Inflammatory macrophage treated with lipopolysaccharide for 1 hour (primary cell): Measurements from ENCODE around the gene ADAM23.
A peak's percentile ranks its signal among the peaks of the same experiment; 100 is the strongest.

Source experiments
- DNase-seq, 2 donors: peaks; one replicate each; pipeline ENCODE4 v3.0.0-alpha.2; 2020 to 2022

The ADAM23 gene

DNA sequence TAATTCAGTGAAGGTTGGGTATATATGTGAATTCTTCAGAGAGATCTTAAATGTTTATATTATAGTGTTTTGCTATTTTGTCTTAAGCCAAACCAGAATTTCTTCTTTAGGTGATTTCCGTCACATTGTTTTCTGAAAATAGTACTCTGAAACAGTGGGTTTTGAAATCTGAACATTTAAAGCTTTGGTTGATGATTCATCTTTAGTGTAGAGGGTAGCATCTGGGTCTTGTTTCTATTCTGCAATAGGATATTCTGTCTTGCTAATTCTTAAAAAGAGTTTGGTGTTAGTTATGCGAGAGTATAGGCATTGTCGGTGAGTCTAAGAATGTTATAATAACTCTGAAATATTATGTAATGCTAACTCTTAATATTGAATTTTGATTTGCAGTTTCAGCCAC is 129.4 kb downstream of the ADAM23 start:
- no peak for DNase-seq

DNA sequence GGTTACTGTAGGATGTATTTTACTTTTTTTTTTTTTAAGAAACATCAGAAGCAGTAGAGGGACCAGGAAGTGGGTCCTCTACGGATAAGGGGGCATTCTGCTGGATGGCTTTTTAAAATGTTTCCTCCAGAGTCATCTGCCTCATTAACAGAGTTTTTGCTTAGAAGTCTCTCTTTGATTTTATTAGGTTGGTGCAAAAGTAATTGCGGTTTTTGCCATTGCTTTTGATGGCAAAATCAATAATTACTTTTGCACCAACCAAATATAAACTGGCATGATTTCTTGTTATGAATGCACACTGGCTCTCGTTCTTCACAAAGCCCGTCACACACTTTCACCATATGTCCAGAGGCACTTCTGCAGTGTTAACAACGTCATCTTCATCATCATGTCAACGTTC is 130.5 kb downstream of the ADAM23 start:
- no peak for DNase-seq

DNA sequence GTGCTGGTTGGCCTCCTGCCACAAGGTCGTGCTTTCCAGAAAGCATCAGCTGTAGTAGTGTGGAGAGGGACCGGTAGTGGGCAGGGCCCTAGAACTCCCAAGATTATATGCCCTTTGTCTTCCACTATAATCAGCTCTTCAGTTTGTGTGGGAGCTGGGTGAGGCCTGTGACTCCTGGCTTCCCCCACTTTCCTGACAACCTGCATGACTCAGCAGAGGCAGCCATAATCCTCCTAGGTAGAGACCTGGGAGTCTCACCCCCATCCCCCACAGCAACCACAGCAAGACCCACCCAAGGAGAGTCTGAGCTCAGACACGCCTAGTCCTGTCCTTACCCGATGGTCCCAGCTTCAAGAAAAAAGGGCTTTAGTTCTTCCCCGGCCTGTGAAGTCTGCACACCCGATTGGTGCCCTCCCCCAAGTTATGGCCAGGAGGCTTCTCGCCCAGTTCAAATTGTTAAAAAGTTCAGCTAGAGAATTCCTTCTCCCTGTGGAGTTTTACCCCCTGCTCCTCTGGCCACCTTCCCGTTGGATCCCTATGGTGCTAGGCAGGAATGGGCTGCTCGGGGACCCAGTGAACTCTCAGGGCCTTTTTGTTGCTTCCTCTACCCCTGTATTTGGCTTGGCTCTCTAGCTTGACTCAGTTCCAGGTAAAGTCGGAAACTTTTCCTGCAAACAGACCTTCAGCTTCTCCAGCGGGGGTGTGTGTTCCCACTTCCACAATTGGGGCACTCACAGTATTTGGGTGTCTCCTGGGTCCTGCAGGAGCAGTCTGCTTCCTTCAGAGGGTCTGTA is 141.2 kb downstream of the ADAM23 start:
- no peak for DNase-seq

DNA sequence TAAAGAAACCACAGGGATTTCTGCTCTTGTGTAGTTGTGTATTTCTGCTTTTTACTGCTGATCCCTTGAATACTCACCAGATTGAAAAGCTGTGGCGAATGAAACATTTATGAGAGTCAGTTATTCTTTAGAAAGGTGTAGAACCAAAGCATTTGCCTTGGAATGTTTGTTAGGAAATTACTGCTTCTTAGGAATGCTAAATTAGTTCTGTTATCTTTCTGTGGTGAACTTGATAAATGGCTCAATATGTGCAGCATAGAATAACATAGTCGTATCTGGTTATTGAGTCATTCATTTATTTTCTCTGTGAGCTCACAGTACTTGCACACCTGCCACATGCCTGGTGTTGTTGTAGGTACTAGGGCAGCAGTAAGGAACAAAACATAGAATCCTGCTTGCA is 142.0 kb downstream of the ADAM23 start:
- no peak for DNase-seq

DNA sequence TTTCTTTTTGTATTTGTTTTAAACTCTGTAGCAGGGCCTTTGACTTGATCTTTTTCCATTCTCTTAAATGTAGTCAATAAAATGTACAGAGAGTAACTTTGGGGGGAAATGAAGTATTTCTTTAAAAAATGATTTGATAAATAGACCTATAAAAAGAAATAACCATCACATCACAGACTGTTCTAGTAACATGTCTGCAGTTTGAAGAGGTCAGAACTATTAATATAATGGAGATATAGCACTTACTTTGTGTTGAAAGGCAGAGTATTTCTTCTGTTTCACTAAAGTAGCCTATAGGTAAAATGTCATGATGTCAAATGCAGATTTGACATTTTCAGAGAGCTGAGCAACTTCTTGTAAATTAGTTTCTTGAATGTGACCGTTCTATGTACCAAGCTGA is 143.3 kb downstream of the ADAM23 start:
- no peak for DNase-seq

DNA sequence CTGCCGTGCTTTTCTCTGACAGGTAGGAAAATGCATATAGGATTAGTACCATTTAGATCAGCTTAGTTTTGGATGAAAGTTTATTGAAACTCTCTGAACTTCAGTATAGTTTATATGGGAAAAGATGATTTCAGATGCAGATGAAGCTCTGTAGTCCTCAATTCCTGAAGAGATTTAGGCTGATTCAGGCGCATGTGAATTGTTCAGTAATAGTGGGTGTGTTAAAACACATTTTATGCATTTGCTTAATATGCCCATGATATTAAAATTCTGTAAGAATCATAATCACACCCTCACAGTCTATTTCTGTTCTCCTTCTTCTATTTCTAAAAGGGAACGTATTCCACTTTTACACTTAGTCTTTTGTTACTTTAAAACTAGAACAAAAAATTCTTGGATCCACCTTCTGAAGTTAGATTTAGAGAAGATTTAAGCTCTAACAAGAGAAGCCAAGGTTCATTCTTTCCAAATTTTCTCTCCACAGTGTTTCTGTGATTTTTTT is 154.4 kb downstream of the ADAM23 start:
- no peak for DNase-seq

DNA sequence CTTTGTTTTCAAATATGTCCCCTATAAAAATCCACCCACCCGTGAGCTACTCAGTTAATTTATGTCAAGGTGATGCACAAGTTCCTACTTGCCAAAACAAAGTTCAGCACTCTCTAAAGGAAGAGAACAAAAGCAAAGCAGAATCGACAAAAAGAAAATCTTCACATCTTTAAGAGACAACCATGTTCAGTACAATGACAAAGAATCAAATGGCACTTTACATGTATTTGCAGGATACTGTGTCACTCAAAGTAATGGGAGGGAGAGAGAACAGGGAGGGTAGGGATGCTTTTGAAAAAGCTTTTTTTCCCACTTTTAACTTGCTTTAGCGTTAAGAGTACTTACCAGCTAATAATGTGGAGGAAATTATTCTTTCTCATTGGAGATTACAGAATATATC is 159.9 kb downstream of the ADAM23 start:
- DNase-seq: no peak

DNA sequence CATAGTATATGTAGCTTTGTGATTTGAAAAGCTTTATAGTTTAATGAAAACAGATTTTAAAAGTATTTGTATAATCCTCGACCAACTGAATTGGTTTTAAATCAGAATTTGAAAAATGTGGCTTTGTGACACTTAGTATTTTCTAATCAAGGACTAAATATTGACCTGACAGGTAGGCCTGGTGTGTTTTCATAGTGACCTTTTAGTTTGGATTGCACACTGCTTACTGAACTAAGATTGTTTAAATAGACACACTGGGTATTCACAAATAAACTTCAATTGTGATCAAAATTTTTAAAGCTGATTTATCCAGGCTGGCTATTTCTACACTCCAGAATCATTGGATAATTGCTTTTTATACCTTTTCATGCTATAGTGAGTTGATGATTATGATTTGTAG is 167.1 kb downstream of the ADAM23 start:
- DNase-seq: no peak

DNA sequence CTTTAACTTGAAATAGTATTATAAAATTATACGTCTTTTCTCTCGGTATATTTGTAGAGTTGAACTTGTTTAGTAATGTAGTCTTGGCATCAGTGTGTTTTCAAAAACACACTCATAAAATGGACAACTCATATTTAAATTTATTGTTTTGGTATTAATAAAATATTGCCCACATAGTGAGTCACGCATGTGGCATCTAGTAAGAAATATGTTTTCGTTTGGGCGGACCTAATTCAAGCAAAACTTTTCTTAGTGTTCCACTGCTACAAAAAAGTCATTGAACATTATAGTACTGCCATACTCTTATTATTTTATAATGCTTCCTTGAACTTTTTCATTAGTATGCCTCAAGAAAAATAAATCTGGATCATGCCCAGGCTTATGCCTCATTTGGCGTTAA is 167.9 kb downstream of the ADAM23 start:
- DNase-seq: no peak

DNA sequence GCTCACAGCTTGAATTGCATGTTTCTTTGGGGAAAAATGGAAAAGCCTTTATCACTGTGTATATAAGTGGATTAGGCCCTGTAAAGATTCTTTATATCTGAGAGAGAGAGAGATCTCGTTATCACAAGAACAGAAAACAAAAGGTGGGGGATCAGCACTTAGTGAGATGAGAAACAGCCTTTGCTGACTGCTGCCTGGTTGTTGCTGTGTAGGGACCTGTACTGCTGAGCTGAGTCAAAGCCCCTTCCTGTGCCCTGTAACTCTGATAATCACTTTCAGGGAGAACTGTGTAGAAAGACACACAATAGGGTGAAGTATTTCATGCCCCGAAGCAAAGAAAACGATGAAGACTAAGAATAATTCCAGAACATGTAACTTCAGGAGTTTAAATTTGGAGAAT is 168.4 kb downstream of the ADAM23 start:
- DNase-seq: no peak

DNA sequence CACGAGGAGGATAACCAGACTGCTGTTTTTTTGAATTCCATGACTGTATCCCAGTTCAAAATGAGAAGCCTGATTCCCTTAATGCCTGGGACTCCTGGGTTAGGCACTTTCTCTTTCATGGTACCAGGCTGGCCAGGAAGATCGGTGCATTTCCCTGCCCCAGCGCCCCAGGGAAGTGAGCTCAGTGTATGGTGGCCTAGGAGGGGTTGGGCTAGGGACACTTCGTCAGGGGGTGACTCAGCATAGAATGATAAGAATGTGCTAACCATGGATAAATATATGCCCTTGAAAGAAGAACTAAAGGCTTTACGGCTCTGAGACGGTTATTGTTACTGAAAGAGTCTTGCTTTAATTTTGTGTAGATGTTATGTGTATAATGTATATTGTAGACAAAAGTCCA is 171.5 kb downstream of the ADAM23 start:
- DNase-seq: no peak

DNA sequence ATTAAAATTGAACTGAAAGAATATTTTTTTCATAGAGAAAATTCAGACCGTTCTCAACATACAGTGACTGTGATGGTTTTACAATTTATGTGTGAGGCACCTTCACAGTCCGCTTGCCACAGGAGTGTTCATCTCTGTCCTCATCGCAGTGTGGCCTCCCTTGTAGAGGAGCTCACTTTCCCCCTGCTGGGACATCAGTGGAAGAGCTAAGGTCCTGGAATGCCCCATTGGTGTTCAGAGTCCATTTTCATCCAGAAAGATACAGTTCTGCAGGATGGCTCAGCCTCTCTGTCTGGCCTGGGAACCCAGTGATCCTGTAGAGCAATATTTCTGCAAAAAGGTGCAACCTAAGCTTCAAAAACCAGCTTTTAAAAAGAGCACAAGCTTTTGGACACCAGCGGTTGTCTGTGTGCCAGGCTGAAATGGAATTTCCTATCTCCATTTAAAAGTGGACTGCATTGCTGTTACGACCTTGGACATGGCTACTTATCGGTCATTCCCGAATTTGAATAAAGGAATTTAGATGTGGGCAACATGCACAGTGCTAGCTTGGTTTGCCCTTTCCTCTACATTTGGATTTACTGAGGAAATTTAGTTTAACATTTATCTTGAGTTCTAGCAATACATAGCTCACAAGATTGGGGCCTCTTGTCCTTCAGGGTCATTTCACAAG is 172.2 kb downstream of the ADAM23 start:
- DNase-seq: no peak

DNA sequence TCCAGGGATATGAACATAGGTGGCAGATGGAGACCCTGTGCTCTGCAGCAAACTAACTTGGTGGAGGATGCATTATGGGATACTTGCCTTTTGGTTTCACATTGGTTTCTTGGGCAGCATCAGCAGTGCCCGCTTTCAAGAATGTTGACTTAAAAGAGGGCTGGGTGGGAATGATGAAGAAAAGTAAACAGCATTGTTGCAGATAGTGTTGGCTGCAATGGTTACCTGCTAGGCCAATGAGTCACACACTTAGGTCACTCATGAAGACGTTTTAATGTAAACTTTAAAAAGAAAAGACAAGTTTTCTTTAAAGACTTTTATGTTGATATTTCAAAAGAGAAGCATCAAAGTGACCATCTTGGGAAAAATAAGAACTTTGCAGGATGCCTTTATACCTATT is 172.8 kb downstream of the ADAM23 start:
- DNase-seq: no peak

DNA sequence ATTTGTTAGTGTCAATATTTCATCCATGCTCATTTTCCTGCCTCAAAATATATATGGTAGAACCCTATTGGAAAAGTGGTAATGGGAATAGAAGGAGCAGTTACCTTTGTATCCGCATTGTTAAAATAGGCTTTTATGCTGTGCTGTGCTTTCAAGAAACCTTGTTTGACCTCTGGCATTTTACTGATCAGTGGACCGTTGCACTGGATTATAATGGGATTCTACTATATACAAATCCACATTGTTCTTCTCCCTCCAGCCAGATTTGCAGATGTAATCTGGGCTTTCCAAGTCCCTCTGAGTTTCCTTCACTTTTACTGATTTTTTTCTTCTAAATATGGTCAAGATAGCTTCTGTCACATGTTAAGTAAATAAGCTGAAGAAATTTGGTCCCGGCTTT is 175.7 kb downstream of the ADAM23 start:
- DNase-seq: no peak

DNA sequence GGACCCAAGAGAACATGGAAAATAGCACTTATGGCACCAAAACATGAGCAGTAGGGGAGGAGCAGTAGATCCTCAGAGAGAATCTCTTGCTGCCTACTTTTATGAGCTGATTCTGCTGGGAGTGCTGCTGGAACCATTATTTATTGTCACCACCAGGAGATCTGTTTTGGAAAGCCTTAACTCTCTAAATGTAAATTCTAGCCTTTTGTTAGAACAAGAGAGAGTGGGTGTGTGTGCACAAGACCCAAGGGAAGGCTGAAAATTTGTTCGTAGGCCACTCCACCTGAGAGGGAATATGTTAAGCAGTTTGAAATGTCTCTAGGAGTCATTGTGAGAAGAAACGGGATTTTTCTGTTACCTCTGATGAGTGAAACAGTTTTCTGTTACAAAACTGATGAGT is 182.8 kb downstream of the ADAM23 start:
- no peak for DNase-seq

DNA sequence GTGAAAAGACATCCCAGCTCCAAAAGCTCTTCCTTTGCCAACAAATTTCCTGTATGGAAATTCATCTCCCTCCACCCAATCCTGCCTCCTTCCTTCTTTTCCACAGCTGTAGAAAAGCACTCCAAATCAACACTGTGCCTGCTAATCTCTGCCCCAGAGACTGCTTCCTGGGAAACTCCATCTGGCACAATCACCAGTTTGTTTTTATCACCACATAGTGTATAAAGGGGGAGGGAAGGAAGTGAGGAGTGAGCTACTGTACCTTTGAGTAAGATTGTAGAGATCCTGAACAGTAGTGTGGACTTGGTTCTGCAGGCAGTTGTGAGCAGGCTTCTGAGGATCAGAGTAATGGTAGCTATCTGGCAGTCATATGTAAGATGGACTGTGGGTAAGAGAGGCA is 184.3 kb downstream of the ADAM23 start:
- DNase-seq: no peak

DNA sequence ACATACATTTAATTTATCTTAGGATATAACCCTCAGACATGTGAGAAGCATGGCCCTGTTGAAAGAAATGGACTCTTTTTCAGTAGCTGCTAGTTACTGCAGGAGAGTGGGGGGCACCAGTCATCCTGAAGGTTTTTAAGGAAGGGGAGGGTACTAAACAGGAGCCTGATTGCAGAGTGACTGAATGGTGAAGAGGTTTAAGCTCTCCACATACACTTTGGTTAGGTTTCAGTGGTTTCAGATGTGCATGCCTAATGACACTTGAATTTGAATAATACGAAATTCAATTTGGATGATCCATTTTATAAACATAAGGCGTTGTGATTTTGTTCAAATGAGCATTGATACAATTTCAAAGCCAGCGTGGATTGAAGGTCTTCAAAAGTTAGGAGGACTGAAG is 188.0 kb downstream of the ADAM23 start:
- no peak for DNase-seq

DNA sequence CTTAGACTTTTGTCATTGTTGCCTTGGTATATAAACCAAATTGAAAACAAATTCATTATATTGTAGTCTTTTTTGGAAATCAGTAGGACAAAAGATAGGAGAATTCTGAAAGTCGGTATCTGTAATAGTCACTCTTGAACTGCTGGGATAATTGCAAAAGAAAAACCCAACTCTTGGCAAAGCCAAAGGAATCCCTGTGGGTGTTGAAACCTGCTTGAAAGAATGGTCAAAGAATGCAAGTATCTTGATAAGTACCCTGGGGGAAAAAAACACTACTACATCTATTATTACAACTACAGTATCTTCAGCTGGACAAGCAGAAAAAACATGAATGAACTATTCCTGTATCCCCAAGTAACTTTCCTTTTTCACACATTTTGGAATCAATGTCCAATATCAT is 191.7 kb downstream of the ADAM23 start:
- DNase-seq: no peak

DNA sequence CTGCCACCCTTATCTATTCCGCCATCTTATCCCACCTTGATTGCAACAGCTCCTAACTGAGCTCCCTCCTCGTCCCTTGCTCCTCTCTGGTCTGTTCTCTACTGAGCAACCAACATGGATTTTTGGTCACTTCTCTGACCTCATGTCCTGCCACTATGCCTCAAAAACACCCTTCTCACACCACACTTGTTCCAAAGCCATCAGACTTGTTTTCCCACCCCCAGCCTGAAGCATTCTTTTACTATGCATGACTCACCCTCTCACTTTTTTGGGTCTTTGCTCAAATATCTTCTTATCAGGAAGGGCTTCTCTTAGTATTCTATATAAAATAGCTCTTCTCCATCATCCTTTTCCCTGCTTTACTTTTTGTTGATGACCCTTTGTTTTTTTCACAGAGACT is 196.3 kb downstream of the ADAM23 start:
- DNase-seq: no peak

DNA sequence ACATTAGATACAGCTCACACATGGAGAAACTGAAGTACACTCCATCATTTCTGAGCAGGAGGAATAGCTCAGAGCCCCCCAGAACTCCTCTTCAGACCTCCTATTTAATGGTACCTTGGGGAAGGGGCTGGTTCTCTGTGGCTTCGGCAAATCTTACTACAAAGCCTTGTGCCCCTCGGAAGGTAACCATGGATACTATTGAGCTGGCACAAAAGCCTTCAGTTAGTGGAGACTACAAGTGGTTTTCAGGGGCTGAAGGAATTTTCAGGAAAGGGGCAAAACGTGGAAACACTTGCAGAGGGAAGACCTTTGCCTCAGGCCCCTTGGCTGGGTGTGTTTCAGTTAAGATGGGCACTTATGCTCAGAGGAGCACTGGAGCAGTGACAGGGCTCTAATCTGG is 197.9 kb downstream of the ADAM23 start:
- no peak for DNase-seq

DNA sequence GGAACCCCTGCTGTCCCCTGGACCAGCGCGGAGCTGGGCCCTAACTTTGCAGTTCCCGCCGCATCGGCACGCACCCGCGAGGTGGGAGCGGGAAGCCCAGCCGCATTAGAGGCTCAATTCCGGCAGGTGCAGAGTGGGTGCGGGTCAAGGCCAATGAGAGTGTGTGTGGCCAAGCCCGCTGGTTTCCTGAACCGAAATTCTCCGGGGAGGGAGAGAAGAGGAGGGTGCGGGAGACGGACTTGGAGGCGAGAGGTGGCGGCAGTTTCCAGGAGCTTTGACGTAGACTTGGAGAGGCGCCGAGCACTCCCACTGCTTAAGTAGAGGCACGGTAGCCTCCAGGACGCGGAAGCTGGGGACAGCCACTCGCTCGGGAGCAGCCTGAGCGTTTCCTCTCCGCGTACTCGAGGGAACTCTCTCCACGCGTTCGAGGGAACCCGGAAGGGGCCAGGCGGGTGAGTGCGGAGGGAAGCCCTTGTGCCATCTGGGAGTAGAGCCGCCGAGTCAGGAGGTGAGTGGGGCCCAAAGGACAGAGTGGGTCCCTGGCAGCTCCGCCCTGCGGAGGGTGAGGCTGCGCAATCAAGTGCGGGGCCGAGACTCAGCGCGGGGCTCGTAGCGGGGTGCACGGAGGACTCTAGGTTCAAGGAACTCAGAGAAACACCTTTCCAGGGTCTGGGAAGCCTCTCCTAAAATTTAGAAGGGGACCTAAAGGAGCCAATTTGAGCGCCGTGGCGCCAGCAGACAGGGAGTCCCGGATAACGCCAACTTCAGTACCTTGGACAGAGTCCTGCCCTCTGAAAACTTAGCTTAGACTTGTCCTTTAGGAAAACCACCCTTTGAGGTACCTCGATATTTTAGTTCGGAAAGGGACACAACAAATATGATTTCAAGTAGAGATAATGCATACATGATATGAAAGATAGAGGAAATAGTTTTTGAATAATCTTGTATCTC is 199.0 kb downstream of the ADAM23 start, which contains the start of gene FAM237A:
TSS of gene FAM237A (plus strand) at position 413 of the 951 bp plus-strand sequence. CDS start 1,750 bp downstream, outside the sequence.
- DNase-seq: peak; percentile 7 to 40

DNA sequence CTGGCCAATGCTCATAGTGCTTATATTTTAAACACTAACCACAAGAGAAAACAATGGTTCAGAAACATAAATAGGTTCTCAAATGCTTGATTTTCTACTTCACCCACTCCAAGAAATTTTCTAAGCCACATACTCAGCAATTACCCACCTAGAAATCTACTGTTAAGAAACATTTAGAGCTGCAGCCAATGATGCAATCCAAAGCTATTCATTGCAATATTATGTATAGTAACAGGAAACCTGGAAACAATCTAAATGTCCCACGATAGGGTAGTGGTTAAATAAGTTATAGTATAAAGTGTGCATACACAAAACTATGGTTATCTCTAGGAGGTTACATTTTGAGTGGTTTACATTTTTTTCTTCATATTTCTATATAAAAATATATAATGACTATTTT is 204.7 kb downstream of the ADAM23 start:
- DNase-seq: no peak

DNA sequence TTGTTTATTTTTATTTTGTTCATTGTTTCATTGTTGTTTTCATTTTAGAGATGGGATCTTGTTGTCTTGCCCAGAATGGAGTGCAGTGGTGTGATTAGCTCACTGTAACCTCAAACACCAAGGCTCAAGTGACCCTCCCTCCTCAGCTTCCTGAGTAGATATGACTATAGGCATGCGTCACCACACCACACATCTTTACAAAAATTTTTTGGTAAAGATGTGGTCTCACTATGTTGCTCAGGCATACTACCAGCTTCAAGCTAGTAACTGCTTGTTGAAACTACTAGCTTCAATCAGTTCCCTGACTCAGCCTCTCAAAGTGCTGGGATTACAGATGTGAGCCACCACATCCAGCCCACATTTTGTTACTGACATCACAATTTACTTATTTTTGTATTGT is 213.8 kb downstream of the ADAM23 start:
- DNase-seq: no peak
